Endothelial cell of umbilical vein (primary cell): Measurements from ENCODE around the gene HDLBP. TPM values are rescaled to one million over a fixed set of nuclear protein-coding genes. Genes with fewer than 3 reads are reported as not detected.

Experiments used
- BruUV-seq: library from RNA; stranded (reverse); fragments of 400-500 nt; replicated peaks from 2 replicates; lab custom pipeline; 2021; lab: Mats Ljungman, UMichigan
- CTCF ChIA-PET: fragments of 300-600, 350-600 bp; sonication (Branson Sonifier 250); formaldehyde crosslinking; loops from one replicate; lab custom pipeline; 2021; ENCODE audit warnings: antibody characterized with exemption, inconsistent platforms; lab: Charles Lee
- POLR2A ChIA-PET: fragments of 300-600, 350-600 bp; sonication (Branson Sonifier 250); formaldehyde crosslinking; loops from one replicate; lab custom pipeline; 2021; ENCODE audit warnings: antibody characterized with exemption, inconsistent platforms; lab: Charles Lee
- DNase-seq: peaks from one replicate; pipeline ENCODE4 v3.0.0-alpha.2; 2011; ENCODE audit warnings: low read depth, low spot score
- FAIRE-seq: peaks from 2 replicates; lab custom pipeline; 2011; peaks lifted over from hg19 to GRCh38; lab: Jason Lieb, UNC
- H2AFZ ChIP-seq: 2 replicates; pipeline ENCODE4 v1.6.0; 2012; ENCODE audit warnings: low read depth, low read length, control low read depth, inconsistent platforms
- H3K27ac ChIP-seq: 2 replicates; pipeline ENCODE4 v1.5.1; 2011; ENCODE audit warnings: low read depth, mild to moderate bottlenecking, control low read depth, low read length, moderate library complexity; ENCODE audit not compliant: insufficient read depth
- H3K27me3 ChIP-seq, 2 experiments: 2 replicates each; pipeline versions ENCODE4 v1.6.0 to v1.6.1; 2011; ENCODE audit warnings: low read length in 2 of 2, mixed read lengths in 1 of 2; ENCODE audit not compliant: control insufficient read depth in 2 of 2, insufficient read depth in 2 of 2
- H3K36me3 ChIP-seq, 2 experiments: 2 replicates in 1 of 2; 3 replicates in 1 of 2; pipeline ENCODE4 v1.5.1; 2011; ENCODE audit warnings: low read length in 2 of 2, mild to moderate bottlenecking in 1 of 2, moderate library complexity in 1 of 2; ENCODE audit not compliant: control insufficient read depth in 2 of 2, insufficient read depth in 2 of 2; ENCODE audit errors: extremely low read depth in 1 of 2
- H3K4me1 ChIP-seq: 3 replicates; pipeline ENCODE4 v1.5.1; 2011; ENCODE audit warnings: mild to moderate bottlenecking, low read length; ENCODE audit not compliant: control insufficient read depth, insufficient read depth; ENCODE audit errors: extremely low read depth
- H3K4me2 ChIP-seq: 2 replicates; pipeline ENCODE4 v1.6.1; 2011; ENCODE audit warnings: low read length, control low read depth, mixed read lengths; ENCODE audit not compliant: insufficient read depth
- H3K4me3 ChIP-seq, 3 experiments: fragments of 200-600 bp in 1 of 3; sonication (generic), shearing (Covaris generic) in 1 of 3; replicated peaks in 1 of 3; 2 replicates each; pipeline ENCODE4 v1.5.1; 2011 to 2016; ENCODE audit warnings: control low read depth in 3 of 3, low read length in 3 of 3, mild to moderate bottlenecking in 2 of 3, inconsistent platforms in 1 of 3, low read depth in 1 of 3, moderate library complexity in 1 of 3; ENCODE audit not compliant: insufficient read depth in 1 of 3
- H3K79me2 ChIP-seq: 2 replicates; pipeline ENCODE4 v1.6.0; 2012; ENCODE audit warnings: low read length, inconsistent platforms; ENCODE audit not compliant: control insufficient read depth, insufficient read depth
- H3K9ac ChIP-seq: replicated peaks from 2 replicates; pipeline ENCODE3; 2011; ENCODE audit warnings: low read length, control low read depth; ENCODE audit not compliant: insufficient read depth; ENCODE audit errors: extremely low read depth
- H3K9me1 ChIP-seq: replicated peaks from 3 replicates; pipeline ENCODE4 v1.6.0; 2011; ENCODE audit warnings: mild to moderate bottlenecking, low read length; ENCODE audit not compliant: control insufficient read depth, insufficient read depth; ENCODE audit errors: extremely low read depth
- H3K9me3 ChIP-seq: replicated peaks from 2 replicates; pipeline ENCODE4 v1.5.1; 2012; ENCODE audit warnings: low read length, inconsistent platforms; ENCODE audit not compliant: control insufficient read depth, insufficient read depth
- H4K20me1 ChIP-seq: replicated peaks from 2 replicates; pipeline ENCODE3; 2011; ENCODE audit warnings: mild to moderate bottlenecking, low read length; ENCODE audit not compliant: control insufficient read depth, insufficient read depth; ENCODE audit errors: extremely low read depth
- CTCF ChIP-seq, 2 donors: IDR thresholded peaks; 1 replicate in 1 of 2; 2 replicates in 1 of 2; pipeline ENCODE4 v1.5.1; 2011; ENCODE audit warnings: low read length in 2 of 2, mild to moderate bottlenecking in 2 of 2, moderate library complexity in 2 of 2, control low read depth in 1 of 2, inconsistent platforms in 1 of 2, low read depth in 1 of 2; ENCODE audit not compliant: insufficient read depth in 1 of 2; ENCODE audit errors: extremely low read depth in 1 of 2
- EZH2 ChIP-seq: IDR thresholded peaks from 2 replicates; pipeline ENCODE4 v1.6.1; 2012; ENCODE audit warnings: borderline replicate concordance, low read depth, mild to moderate bottlenecking, moderate library complexity, low read length, inconsistent platforms; ENCODE audit not compliant: severe bottlenecking
- FOS ChIP-seq: IDR thresholded peaks from 2 replicates; pipeline ENCODE4 v1.6.1; 2011; ENCODE audit warnings: mild to moderate bottlenecking, low read length, moderate library complexity, borderline replicate concordance; ENCODE audit not compliant: insufficient read depth
- GATA2 ChIP-seq: IDR thresholded peaks from 2 replicates; pipeline ENCODE4 v1.7.0; 2011; ENCODE audit warnings: low read depth, mild to moderate bottlenecking, moderate library complexity, mixed read lengths, low read length; ENCODE audit not compliant: insufficient read length, insufficient read depth
- JUN ChIP-seq: IDR thresholded peaks from 2 replicates; pipeline ENCODE4 v1.6.1; 2011; ENCODE audit warnings: borderline replicate concordance, low read depth; ENCODE audit not compliant: insufficient read length, insufficient read depth
- MAX ChIP-seq: IDR thresholded peaks from 2 replicates; pipeline ENCODE4 v1.6.1; 2011; ENCODE audit not compliant: insufficient read depth, insufficient read length
- MYC ChIP-seq: IDR thresholded peaks from one replicate; pipeline ENCODE4 v1.6.1; 2011; ENCODE audit warnings: mild to moderate bottlenecking, low read depth, low read length
- POLR2A ChIP-seq: IDR thresholded peaks from 2 replicates; pipeline ENCODE4 v1.6.1; 2012; ENCODE audit warnings: low read depth, mild to moderate bottlenecking, control low read depth, low read length
- POLR2AphosphoS5 ChIP-seq: IDR thresholded peaks from 2 replicates; pipeline ENCODE4 v1.6.1; 2012; ENCODE audit warnings: low read depth, mild to moderate bottlenecking, control low read depth, low read length, moderate library complexity; ENCODE audit not compliant: insufficient read depth
- dilution Hi-C: fragments of 300-500 bp; cut with MboI; formaldehyde crosslinking; loops from one replicate; pipeline ENCODE4 v1.15.0; 2019; ENCODE audit warnings: low sequenced_read_pairs; ENCODE audit not compliant: extremely low pct_ligation_motif_present
- intact Hi-C: fragments of 100-400 bp; cut with micrococcal nuclease; formaldehyde crosslinking; loops from one replicate; pipeline ENCODE4 v1.10.0; 2022
- polyA plus RNA-seq, 4 experiments: library from polyadenylated mRNA; depleted of rRNA in 3 of 4; stranded (reverse) in 3 of 4; unstranded in 1 of 4; fragments of >200 nt; gene quantifications; 2 replicates each; pipeline versions ENCODE4 v1.2.1 to v1.2.3, GENCODE V29; 2011 to 2012; ENCODE audit warnings: missing spikeins in 1 of 4
- total RNA-seq: library from RNA; stranded (reverse); gene quantifications from 2 replicates; pipeline ENCODE4 v1.2.3, GENCODE V29; 2021

Gene HDLBP
- total and polyA plus RNA-seq, 2 donors (not counting 3 experiments of a cell fraction or from before 2014, with no cell fraction given): 379 to 569 TPM

DNA sequence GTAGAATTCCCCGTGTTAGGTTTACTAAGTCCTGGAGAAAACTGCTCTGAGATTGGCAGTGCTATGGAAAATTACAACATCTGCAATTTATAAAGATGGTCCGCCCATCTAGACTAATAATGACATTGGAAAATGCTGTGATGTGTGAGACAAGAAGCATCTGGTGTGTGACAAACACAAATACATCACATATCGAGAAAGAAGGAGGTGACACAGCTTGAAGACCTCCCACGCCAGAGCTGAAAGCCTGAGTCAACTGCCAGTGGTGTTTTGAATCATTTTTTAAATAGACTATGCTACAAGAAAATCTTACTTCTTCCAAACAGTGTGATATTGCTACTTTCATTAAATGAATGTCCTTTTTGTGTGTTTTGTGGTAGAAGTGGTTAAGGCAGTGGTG lies 135.6 kb downstream of the HDLBP start:
- POLR2A ChIA-PET: interaction anchor here (0.6 to 0.7 kb wide), 3 partner anchors 51 to 231 kb away, joined by 3 to 6 read pairs (median 4); no protein-coding TSS in a partner anchor
- CTCF ChIA-PET: interaction anchor here (0.6 kb wide), 1 partner anchor 81 kb away, joined by 3 read pairs; no protein-coding TSS in a partner anchor
- DNase-seq: no peak
- peaks cover 4 to 7% of the 10 kb centered on the region in 2 experiments for H3K36me3 ChIP-seq
- TF ChIP-seq FOS (no peak), POLR2A (no peak)
- H2AFZ ChIP-seq: no peak overlapping the region
- intact Hi-C loops: no loop called here
- no peaks in the 10 kb centered on the region for H3K9me3 ChIP-seq
- no peaks in the 10 kb centered on the region for H3K9me1 ChIP-seq
- FAIRE-seq: no peak
- H3K79me2 ChIP-seq: no peaks in the 10 kb centered on the region
- no peak overlapping the region for H3K27ac ChIP-seq
- H3K27me3 ChIP-seq: no peaks in the 10 kb centered on the region
- no peaks in the 10 kb centered on the region for H3K4me1 ChIP-seq
- H3K9ac ChIP-seq: no peak overlapping the region
- H3K4me2 ChIP-seq: no peak overlapping the region
- no TSS peak for BruUV-seq
- dilution Hi-C loops: no loop called here
- H3K4me3 ChIP-seq: no peak overlapping the region
- H4K20me1 ChIP-seq: no peaks in the 10 kb centered on the region

DNA sequence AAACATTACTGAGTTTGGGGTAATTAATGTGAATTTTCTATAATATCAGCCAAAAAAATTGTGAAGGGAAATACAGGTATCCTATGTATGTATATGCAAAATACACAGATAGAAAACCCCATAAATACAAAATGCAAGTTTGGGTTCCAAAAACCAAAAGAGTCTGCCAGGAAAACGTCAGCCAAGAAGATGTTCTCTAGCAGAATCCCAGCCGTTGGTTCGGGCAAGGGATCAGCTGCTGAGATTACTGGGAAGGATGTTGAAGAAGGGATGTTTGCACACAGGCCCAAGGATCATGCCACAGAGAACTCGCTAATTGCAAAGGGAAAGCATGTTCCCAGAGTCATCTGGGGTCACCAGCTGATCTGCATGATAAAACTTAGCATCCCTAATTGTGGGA lies 136.5 kb downstream of the HDLBP start:
- Histone ChIP-seq H3K4me1 (no peaks in the 10 kb centered on the region), H3K36me3 (peaks cover 4 to 7% of the 10 kb centered on the region in 2 experiments), H3K27me3 (no peaks in the 10 kb centered on the region), H3K4me2 (no peak overlapping the region), H3K9me3 (no peaks in the 10 kb centered on the region), H3K27ac (no peak overlapping the region), H3K79me2 (no peaks in the 10 kb centered on the region), H2AFZ (no peak overlapping the region), H3K4me3 (no peak overlapping the region), H4K20me1 (no peaks in the 10 kb centered on the region), H3K9ac (no peak overlapping the region), H3K9me1 (no peaks in the 10 kb centered on the region)
- intact Hi-C loops (no loop called here), dilution Hi-C loops (no loop called here)
- no peak for FAIRE-seq
- no TSS peak for BruUV-seq
- ChIA-PET POLR2A (no interaction called here), CTCF (no interaction called here)
- DNase-seq: no peak
- no peak for TF ChIP-seq FOS
- TF ChIP-seq MYC: no peak
- no peak for TF ChIP-seq GATA2
- TF ChIP-seq CTCF (IDR thresholded peaks at IDR 0.05; ENCODE audit: extremely low read depth in 1 of 2, insufficient read depth in 1 of 2, low read depth in 1 of 2, low read length in 2 of 2): no peak
- TF ChIP-seq POLR2A: no peak
- TF ChIP-seq JUN: no peak
- TF ChIP-seq MAX: no peak
- no peak for TF ChIP-seq POLR2AphosphoS5
- TF ChIP-seq EZH2: no peak
